DMS 273 (cell line): ENCODE measurements around the gene OSBPL5.

Experiments used
- DNase-seq: peaks from one replicate; lab custom pipeline; 2025; ENCODE audit not compliant: unreplicated experiment; lab: John Stamatoyannopoulos, UW

OSBPL5 gene

DNA sequence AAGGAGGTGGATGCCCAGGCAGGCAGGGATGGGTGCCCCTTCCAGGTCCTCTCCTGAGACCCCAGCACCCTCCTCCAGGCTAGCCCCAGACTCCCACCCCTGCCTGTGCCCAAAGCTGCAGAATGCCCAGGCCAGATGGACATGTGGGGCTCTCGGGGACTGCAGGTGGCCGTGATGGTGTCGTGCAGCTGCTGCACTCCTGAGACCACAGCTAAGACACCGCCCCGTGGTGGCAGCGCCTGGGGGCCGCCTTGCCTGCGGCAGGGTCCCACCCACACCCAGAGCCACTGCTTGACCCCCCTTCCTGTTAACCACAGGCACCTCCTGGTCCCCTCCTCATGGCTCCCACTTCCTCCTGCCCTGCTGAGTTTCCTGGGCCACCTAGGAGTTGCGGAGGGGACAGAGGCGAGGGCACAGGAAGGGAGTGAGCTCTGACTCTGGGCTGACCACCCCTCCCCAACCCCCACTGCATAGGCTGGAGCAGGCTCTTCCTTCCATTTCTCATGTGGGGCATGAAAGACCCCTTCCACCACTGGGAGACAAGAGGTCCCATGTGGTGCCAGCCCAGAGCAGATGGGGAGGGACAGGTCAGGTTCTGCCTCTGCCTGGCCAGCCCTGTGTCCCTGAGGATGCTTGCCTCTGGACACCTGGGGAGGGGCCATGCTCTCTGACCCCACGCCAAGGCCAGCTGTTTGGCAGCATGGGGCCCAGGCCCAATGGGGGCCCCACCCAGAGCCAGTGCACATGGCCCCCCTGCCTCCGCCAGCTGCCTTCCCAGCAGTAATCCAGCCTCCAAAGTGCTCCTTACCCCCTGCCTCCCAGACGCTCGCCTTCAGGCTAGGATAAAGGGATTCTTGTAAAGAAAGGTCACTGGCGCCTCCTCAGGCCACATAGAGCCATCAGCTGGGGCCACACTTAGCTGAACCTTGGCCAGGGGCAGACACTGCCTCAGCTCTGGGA is 29.3 kb downstream of the OSBPL5 start:
- DNase-seq, result peak; percentile 35

- no peak for DNase-seq
Observed at GRCh38 chr11:3134651-3135480, 30.2 kb downstream of the OSBPL5 start.

- DNase-seq, result no peak
Observed at GRCh38 chr11:3134218-3134621, 30.9 kb downstream of the OSBPL5 start.

GRCh38 chr11:3133261-3134217 is 31.6 kb downstream of the OSBPL5 start:
- no peak for DNase-seq

DNA sequence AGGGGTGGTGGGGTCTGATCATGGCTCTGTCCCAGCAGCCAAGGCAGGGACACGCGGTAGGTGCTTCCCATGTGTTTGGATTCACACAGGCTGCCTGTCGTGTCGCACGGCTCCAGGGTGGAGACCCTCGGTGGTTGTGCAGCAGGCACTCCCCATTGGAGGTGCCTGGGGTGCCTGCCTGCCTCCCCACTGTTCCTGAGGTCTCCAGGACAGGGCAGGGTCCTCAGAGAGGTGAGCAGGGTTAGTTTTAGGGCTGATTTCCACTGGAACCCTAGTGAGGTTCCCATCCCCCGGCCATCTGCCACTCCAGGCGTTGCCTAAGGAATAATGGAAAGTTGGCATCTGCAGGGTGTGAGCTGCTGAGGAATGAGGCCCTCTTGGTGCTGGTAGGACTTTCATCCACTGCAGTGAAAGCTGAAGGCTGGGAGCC is 32.3 kb downstream of the OSBPL5 start:
- DNase-seq, result peak; percentile 78

DNA sequence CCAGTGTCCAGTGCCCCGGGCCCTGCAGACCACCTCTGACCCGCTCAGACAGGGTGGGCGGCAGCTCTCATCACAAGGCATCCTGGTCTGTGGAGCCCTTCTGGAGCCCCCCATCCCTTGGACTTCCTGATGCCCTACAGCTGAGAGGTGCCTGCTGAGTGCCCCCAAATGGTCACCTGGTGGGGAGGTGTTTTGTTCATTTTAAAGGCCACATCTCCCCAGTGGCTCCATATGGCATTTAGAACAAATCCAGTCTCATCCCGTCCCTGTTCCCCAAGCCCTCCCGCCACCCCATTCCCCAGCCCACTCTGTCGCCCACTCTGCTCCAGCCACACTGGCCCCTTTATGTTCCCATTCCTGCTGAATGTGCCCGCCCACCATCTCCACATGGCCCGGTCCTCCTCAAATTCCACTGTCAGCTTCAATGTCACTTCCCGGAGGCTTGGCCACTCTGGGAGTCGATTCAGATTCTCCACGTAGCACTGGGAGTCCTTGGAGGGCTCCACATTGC is 32.8 kb downstream of the OSBPL5 start:
- no peak for DNase-seq

GRCh38 chr11:3131330-3131941 is 33.7 kb downstream of the OSBPL5 start:
- no peak for DNase-seq

GRCh38 chr11:3130269-3131071 is 34.6 kb downstream of the OSBPL5 start:
- DNase-seq, result peak; percentile 55

GRCh38 chr11:3129591-3130268 is 35.4 kb downstream of the OSBPL5 start:
- no peak for DNase-seq

- no peak for DNase-seq
Observed at GRCh38 chr11:3129181-3129590, 35.9 kb downstream of the OSBPL5 start.

DNA sequence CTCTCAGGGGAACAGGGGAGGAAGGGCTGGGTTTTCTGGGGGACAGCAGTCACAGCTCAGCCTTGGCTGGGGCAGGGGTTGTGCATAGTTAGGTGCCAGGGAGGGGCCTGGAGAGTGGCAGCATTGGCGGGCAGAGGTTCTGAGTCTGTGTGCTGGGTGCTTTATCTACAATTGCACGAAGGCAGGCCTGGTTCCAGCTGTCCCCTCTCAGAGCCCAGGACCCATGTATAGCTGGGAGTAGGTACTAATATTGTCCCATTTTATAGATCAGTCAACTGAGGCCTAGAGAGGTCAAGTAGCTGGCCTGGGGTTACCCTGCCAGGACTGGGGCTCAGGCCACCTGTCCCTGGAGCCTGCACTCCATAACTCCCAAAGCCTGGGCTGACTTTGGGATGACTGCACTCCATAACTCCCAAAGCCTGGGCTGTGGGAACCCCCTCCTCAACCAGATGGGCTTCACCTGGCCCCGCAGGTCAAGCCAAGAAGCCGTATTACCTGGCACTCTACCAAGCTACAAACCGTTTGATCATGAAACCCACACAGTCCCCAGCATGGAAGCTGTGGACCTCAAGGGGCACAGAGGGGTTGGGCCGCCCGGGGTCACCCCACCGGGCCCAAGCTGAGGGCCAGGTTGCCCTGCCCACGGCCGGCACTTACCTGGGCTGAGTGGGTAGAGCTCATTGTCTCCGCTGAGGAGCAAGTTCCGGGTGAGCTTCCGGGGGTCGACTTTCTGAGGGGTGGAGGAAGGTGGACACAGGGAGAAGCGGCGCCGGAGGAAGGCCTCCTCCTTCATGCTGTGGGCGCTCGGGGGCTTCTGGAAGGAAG is 36.5 kb downstream of the OSBPL5 start:
- no peak for DNase-seq

DNA sequence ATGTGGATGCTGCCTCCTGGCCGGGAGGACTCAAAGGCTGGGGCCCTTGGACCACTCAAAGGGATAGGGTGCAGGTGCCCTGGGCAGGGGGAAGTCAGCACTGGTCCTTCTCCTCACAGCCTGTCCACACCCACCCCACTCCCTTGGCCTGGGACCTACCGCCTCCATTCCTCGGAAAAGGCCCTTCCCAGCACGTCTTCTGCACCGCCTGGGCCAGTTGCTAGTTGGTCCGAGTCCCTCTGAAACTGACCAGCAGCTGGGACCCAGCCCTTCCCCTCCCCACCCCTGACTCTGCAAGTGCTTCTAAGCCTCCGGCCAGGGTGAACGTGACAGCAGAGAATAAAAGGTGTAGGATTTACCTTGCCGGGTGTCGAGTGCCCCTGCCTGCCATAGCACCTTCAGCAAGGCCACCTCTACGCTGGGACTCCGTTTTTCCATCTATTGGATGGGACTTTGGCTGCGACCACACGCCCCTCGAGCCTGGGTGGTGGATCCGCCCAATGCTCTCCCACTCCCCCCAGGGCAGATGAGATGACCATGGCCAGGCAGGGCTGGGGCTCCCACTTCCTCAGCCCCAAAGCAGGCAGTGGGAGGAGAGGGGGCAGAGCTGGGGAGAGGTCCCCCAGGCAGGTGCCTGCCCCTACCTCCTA is 37.3 kb downstream of the OSBPL5 start:
- DNase-seq, result no peak

DNA sequence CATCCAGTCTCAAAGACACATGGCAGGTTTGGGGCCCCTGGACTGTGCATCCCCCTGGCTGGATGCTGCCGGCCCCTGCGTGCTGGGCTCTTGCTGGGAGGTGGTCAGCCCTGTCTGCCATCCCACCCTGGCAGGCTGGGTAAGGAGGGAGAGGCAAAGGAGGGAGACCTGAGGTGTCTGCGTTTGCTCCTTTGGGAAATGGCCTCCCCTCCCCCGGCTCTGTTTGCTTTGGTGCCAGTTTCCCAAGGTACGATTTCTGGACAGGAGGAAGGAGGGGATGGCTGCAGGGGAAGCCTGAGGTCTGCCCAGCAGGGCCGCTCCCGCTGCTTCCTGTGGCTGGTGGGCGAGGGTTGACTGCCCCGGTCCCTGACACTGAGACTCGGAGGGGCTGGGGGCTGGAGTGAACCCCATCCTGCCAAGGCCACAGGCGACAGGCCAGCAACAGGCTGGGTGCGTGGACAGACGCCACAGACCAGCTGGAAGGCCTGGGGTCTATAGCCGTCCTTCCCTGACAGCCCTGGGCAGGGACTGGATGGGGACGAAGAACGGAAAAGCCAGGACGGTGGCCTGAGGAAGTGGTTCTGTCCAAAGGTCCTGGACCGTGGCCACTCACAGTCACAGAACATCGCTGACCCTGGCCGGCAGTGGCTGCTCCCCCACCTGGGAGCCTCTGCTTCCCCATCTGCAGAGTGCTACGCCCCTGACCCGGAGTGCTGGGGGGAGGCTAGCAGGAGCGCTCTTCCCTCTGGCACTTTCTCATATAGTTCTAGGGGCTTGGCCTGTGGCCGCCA is 38.0 kb downstream of the OSBPL5 start:
- DNase-seq, result no peak

DNA sequence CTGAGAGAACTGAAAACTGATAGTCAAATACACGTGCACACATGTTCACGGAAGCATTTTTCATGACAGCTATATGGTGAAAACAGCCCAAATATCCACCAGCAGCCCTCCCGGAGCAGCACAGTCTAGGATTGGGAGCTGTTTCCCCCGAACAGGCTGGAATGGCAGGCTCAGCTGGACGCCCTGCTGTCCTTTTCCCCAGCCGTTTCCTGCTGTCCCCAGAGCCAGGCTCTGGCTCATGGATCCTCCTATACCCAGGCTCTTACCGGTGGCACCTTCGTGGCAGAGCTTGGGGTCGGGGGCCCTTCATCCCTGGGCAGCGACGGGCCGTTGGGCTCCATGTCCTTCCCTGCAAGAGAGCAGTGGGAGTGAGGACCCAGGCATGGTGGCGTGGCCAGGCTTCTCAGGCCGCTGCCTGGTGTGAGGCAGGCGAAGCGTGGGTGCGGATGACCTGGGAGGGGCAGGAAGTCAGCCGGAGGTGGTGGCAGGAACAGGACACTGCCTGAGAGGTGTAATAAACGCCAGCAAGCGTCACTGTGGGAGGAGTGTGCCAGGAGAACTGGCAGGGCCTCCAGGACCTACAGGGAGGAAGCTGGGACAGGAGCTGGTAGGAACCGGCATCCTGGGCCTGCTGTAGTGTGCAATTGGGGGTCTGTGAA is 38.8 kb downstream of the OSBPL5 start:
- no peak for DNase-seq

DNA sequence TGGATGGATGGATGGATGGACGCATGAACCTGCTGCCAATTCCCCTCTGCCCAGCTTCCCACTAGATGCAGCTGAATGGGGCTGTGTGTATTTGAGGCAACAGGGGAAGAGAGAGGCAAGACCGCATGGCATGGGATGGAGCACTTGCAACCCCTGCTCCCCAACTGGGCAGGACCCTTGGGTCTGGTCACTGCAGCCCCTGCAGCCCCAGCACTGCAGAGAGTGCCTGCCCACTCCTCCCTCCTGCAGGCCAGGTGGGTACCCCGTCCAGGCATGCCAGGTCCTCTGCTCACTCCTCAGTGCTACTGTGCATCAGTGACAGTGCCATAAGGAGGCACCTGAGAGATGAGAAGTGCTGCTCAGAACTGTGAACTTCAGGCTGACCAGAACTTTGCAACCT is 40.3 kb downstream of the OSBPL5 start:
- DNase-seq, result no peak
